PFSK-1 (cell line): ENCODE data around the gene MSLN.

Source experiments
- FOXP2 ChIP-seq: optimal IDR thresholded peaks from 2 replicates; pipeline ENCODE3; 2011; ENCODE audit warnings: borderline replicate concordance, control low read depth, inconsistent platforms; ENCODE audit not compliant: insufficient read depth; ENCODE audit errors: extremely low read length, extremely low read depth
- POLR2AphosphoS5 ChIP-seq: IDR thresholded peaks from 2 replicates; pipeline ENCODE4 v1.6.1; 2012; ENCODE audit warnings: low read depth, mild to moderate bottlenecking, control low read depth, low read length, moderate library complexity
- REST ChIP-seq, 2 experiments: IDR thresholded peaks; 2 replicates each; pipeline versions ENCODE4 v1.6.1 to v1.8.0; 2011 to 2012; ENCODE audit warnings: low read depth in 2 of 2, low read length in 2 of 2, control low read depth in 1 of 2, inconsistent platforms in 1 of 2, mild to moderate bottlenecking in 1 of 2, moderate library complexity in 1 of 2; ENCODE audit not compliant: insufficient read depth in 1 of 2
- SIN3A ChIP-seq: IDR thresholded peaks from 2 replicates; pipeline ENCODE4 v1.6.1; 2012; ENCODE audit warnings: mild to moderate bottlenecking, low read length, moderate library complexity, borderline replicate concordance; ENCODE audit not compliant: insufficient read depth
- TAF1 ChIP-seq: IDR thresholded peaks from 2 replicates; pipeline ENCODE4 v1.6.1; 2012; ENCODE audit warnings: low read length, control low read depth, borderline replicate concordance; ENCODE audit not compliant: insufficient read depth

MSLN gene

GRCh38 chr16:751152-752006 is 9.2 kb upstream of the MSLN start:
- TF ChIP-seq TAF1: no peak

GRCh38 chr16:752007-752312 is 8.6 kb upstream of the MSLN start:
- no peak for TF ChIP-seq SIN3A
- no peak for TF ChIP-seq TAF1
- no peak for TF ChIP-seq REST (IDR thresholded peaks at IDR 0.05; ENCODE audit: insufficient read depth in 1 of 2, low read depth in 2 of 2, low read length in 2 of 2)

- TF ChIP-seq POLR2AphosphoS5: no peak
- no peak for TF ChIP-seq TAF1
- TF ChIP-seq FOXP2: no peak
- TF ChIP-seq SIN3A: no peak
- TF ChIP-seq REST (IDR thresholded peaks at IDR 0.05; ENCODE audit: insufficient read depth in 1 of 2, low read depth in 2 of 2, low read length in 2 of 2): no peak
Measured at GRCh38 chr16:754656-755055, 5.9 kb upstream of the MSLN start.

- TF ChIP-seq POLR2AphosphoS5: no peak
- TF ChIP-seq FOXP2: no peak
Measured at GRCh38 chr16:756428-756827, 4.1 kb upstream of the MSLN start.

- TF ChIP-seq REST (IDR thresholded peaks at IDR 0.05; ENCODE audit: insufficient read depth in 1 of 2, low read depth in 2 of 2, low read length in 2 of 2) (no peak), POLR2AphosphoS5 (no peak), TAF1 (no peak), SIN3A (no peak), FOXP2 (no peak)
Measured at GRCh38 chr16:759110-759910, 1.2 kb upstream of the MSLN start.

- TF ChIP-seq FOXP2 (no peak), TAF1 (no peak), REST (IDR thresholded peaks at IDR 0.05; ENCODE audit: insufficient read depth in 1 of 2, low read depth in 2 of 2, low read length in 2 of 2) (no peak), POLR2AphosphoS5 (no peak), SIN3A (no peak)
Measured at GRCh38 chr16:760065-760464, 469 bp upstream of the MSLN start.
